Duodenal mucosa (tissue), 2 donors: Measurements from ENCODE around the gene IL1RAPL2.
"Not testable (repeated sequence)": the region's sequence is repeated elsewhere in the genome, so short reads cannot be mapped to it uniquely, and the experiment has no call there.

Experiments used
- H3K27ac ChIP-seq: one replicate; pipeline ENCODE4 v1.7.0; 2013; ENCODE audit warnings: low read depth, low read length
- H3K27me3 ChIP-seq, 2 donors: one replicate each; pipeline ENCODE4 v1.7.0; 2013; ENCODE audit warnings: low read length in 2 of 2, control low read depth in 1 of 2; ENCODE audit not compliant: insufficient read depth in 2 of 2, control insufficient read depth in 1 of 2
- H3K36me3 ChIP-seq, 2 donors: one replicate each; pipeline ENCODE4 v1.7.0; 2013; ENCODE audit warnings: low read length in 2 of 2, control low read depth in 1 of 2; ENCODE audit not compliant: insufficient read depth in 2 of 2, control insufficient read depth in 1 of 2
- H3K4me1 ChIP-seq, 2 donors: one replicate each; pipeline ENCODE4 v1.7.0; 2013; ENCODE audit warnings: low read length in 2 of 2, control low read depth in 1 of 2; ENCODE audit not compliant: insufficient read depth in 2 of 2, control insufficient read depth in 1 of 2
- H3K4me3 ChIP-seq, 2 donors: one replicate each; pipeline ENCODE4 v1.7.0; 2013; ENCODE audit warnings: low read length in 2 of 2, low read depth in 1 of 2
- H3K9ac ChIP-seq, 2 donors: one replicate each; pipeline ENCODE4 v1.7.0; 2013; ENCODE audit warnings: low read length in 2 of 2, low read depth in 1 of 2
- H3K9me3 ChIP-seq, 2 donors: one replicate each; pipeline ENCODE4 v1.7.0; 2013; ENCODE audit warnings: low read length in 2 of 2, control low read depth in 1 of 2; ENCODE audit not compliant: control insufficient read depth in 1 of 2

Gene IL1RAPL2

GRCh38 chrX:105051364-105051763, 485.4 kb downstream of the IL1RAPL2 start:
- Histone ChIP-seq H3K4me1 (no peaks in the 10 kb centered on the region), H3K4me3 (no peak overlapping the region), H3K27ac (no peak overlapping the region), H3K9me3 (no peaks in the 10 kb centered on the region), H3K9ac (no peak overlapping the region), H3K27me3 (no peaks in the 10 kb centered on the region), H3K36me3 (no peaks in the 10 kb centered on the region)

GRCh38 chrX:105052926-105053325, 486.9 kb downstream of the IL1RAPL2 start:
- H3K9ac ChIP-seq: no peak overlapping the region
- no peaks in the 10 kb centered on the region for H3K9me3 ChIP-seq
- no peak overlapping the region for H3K4me3 ChIP-seq
- H3K27ac ChIP-seq: no peak overlapping the region
- no peaks in the 10 kb centered on the region for H3K36me3 ChIP-seq
- H3K27me3 ChIP-seq: no peaks in the 10 kb centered on the region
- no peaks in the 10 kb centered on the region for H3K4me1 ChIP-seq

DNA sequence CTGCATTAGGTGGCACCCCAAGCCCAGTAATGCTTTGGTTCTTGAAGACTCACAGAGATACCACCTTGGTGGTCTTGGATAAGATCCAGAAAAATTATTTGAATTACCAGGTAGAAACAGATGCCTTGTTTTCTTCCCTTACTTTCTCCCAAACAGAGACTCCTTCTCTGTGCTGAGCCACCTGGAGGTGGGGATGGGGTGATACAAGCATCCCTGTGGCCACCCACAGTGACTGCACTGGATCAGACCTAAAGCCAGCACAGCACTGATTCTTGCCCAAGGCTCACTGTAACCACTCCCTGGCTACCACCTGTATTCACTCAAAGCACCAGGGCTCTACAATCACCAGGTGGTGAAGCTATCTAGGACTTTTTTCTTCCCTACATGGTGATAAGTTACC, 497.7 kb downstream of the IL1RAPL2 start:
- Histone ChIP-seq H3K27me3 (no peaks in the 10 kb centered on the region), H3K4me1 (no peaks in the 10 kb centered on the region), H3K9ac (no peak overlapping the region), H3K9me3 (no peaks in the 10 kb centered on the region), H3K27ac (no peak overlapping the region), H3K4me3 (no peak overlapping the region), H3K36me3 (no peaks in the 10 kb centered on the region)

DNA sequence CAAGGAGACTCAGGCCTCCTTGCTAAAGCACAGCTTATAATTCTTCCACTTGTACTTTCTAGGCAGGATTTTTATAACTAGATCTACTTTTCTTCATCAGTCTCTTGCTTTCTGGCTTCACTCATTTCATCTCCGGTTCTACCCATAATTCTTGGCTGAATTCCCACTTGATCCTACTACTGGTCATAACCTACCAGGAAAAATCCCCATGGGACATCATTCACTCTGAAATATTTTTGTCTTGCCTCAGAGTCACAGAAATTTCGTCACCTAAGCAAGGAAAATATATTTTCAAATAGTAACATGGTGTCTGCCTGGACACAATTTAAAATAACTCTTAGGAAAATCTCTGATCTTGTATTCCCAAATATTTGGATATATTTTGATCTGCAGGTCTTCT, 532.2 kb downstream of the IL1RAPL2 start:
- Histone ChIP-seq H3K27me3 (no peaks in the 10 kb centered on the region), H3K9me3 (no peaks in the 10 kb centered on the region), H3K4me1 (no peaks in the 10 kb centered on the region), H3K9ac (no peak overlapping the region), H3K4me3 (no peak overlapping the region), H3K36me3 (no peaks in the 10 kb centered on the region), H3K27ac (no peak overlapping the region)

GRCh38 chrX:105098812-105099211, 532.8 kb downstream of the IL1RAPL2 start:
- H3K9ac ChIP-seq: no peak overlapping the region
- H3K27me3 ChIP-seq: no peaks in the 10 kb centered on the region
- no peak overlapping the region for H3K4me3 ChIP-seq
- no peak overlapping the region for H3K27ac ChIP-seq
- no peaks in the 10 kb centered on the region for H3K4me1 ChIP-seq
- H3K9me3 ChIP-seq: no peaks in the 10 kb centered on the region
- H3K36me3 ChIP-seq: no peaks in the 10 kb centered on the region

DNA sequence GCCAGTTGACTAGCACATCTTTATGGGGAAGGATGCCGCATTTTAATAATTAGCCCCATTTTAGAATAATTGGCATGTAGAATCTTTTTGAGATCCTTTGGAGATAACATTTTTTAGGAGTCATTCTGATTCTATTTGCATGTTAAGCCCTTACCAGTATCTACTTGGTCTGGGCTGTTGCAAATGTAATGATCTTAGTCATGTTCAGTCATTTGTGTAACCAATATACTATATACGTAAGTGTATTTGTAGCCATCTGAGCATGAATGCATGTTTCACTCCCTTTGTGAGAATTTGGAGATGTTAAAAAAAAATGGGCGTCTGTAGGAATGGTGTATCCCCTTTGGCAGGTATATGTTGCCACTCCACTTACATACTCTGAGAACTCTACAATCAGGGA, 535.4 kb downstream of the IL1RAPL2 start:
- H3K27ac ChIP-seq: no peak overlapping the region

DNA sequence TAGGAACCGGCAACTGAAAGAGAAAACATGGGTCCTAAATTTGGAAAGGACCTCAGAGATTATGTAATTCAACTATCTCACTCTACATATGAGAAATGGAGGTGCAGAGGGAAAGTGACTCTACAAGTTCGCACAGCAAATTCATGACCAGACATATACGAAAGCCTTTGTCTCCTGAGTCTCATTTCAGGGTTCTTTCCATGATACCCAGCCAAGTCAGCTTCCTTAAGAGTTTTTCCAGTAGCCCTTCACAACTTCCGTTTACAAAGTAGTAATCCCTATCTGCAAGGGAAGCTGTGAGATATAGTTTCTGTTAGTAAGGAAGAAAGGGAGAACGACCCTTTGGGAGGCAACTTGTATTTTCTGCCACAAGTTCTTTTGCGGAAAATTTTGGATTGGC, 543.9 kb downstream of the IL1RAPL2 start:
- Histone ChIP-seq H3K9ac (no peak overlapping the region), H3K4me3 (no peak overlapping the region), H3K27me3 (no peaks in the 10 kb centered on the region), H3K27ac (no peak overlapping the region), H3K4me1 (no peaks in the 10 kb centered on the region), H3K9me3 (no peaks in the 10 kb centered on the region), H3K36me3 (no peaks in the 10 kb centered on the region)

More for the DNA sequence above, 535.4 kb downstream of the IL1RAPL2 start:
- no peak overlapping the region for H3K9ac ChIP-seq
- no peaks in the 10 kb centered on the region for H3K9me3 ChIP-seq
- H3K27me3 ChIP-seq: no peaks in the 10 kb centered on the region
- H3K4me1 ChIP-seq: no peaks in the 10 kb centered on the region
- no peak overlapping the region for H3K4me3 ChIP-seq
- no peaks in the 10 kb centered on the region for H3K36me3 ChIP-seq

- no peaks in the 10 kb centered on the region for H3K36me3 ChIP-seq
- H3K27ac ChIP-seq: no peak overlapping the region
- H3K9me3 ChIP-seq: no peaks in the 10 kb centered on the region
- no peak overlapping the region for H3K4me3 ChIP-seq
- no peaks in the 10 kb centered on the region for H3K27me3 ChIP-seq
- H3K9ac ChIP-seq: no peak overlapping the region
- no peaks in the 10 kb centered on the region for H3K4me1 ChIP-seq
These were observed 548.6 kb downstream of the IL1RAPL2 start for GRCh38 chrX:105114554-105115130.

DNA sequence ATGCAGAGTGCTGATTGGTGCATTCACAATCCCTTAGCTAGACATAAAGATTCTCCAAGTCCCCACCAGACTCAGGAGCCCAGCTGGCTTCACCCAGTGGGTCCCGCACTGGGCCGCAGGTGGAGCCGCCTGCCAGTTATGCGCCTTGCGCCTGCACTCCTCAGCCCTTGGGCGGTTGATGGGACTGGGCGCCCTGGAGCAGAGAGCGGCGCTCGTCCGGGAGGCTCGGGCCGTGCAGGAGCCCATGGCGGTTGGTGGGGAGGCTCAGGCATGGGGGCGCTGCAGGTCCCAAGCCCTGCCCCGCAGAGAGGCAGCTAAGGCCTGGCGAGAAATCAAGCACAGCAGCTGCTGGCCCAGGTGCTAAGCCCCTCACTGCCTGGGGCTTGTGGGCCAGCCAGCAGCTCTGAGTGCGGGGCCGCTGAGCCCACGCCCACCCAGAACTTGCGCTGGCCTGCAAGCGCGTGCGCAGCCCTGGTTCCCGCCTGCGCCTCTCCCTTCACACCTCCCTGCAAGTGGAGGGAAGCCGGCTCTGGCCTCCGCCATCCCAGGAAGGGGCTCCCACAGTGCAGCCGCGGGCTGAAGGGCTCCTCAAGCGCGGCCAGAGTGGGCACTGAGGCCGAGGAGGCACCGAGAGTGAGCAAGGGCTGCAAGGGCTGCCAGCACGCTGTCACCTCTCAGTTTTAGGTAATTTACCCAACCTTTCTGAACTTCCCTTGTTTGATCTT, 549.8 kb downstream of the IL1RAPL2 start:
- not testable (repeated sequence) for H3K36me3 ChIP-seq, H3K4me1 ChIP-seq, H3K4me3 ChIP-seq, H3K27me3 ChIP-seq, H3K9me3 ChIP-seq, H3K9ac ChIP-seq, H3K27ac ChIP-seq

- Histone ChIP-seq H3K9me3 (no peaks in the 10 kb centered on the region), H3K27me3 (no peaks in the 10 kb centered on the region), H3K4me1 (no peaks in the 10 kb centered on the region), H3K9ac (no peak overlapping the region), H3K4me3 (no peak overlapping the region), H3K36me3 (no peaks in the 10 kb centered on the region), H3K27ac (no peak overlapping the region)
These were observed 550.5 kb downstream of the IL1RAPL2 start for GRCh38 chrX:105116486-105116885.
